RWPE2 (cell line): ENCODE measurements around the gene ANXA11.

Experiments used
- ATAC-seq: fragments of 200-7000 bp; cut with Tn5 transposase; 3 replicates; pipeline ENCODE4 v1.9.1; 2021; ENCODE audit warnings: low read depth
- DNase-seq: peaks from one replicate; pipeline ENCODE4 v3.0.0-alpha.2; 2020; ENCODE audit warnings: low spot score
- H3K27ac ChIP-seq: fragments of 450-650 bp; 2 replicates; pipeline ENCODE4 v1.5.1; 2017; ENCODE audit warnings: mild to moderate bottlenecking; ENCODE audit not compliant: poor library complexity, severe bottlenecking
- H3K27me3 ChIP-seq: fragments of 250-450 bp; sonication (Bioruptor Pico); 2 replicates; pipeline ENCODE4 v1.5.1; 2021; ENCODE audit warnings: mild to moderate bottlenecking, moderate library complexity; ENCODE audit not compliant: insufficient read depth, poor library complexity, severe bottlenecking
- H3K36me3 ChIP-seq: fragments of 250-450 bp; sonication (Bioruptor Pico); 2 replicates; pipeline ENCODE4 v1.5.1; 2020; ENCODE audit warnings: low read depth, mild to moderate bottlenecking, moderate library complexity
- H3K4me1 ChIP-seq: fragments of 250-450 bp; sonication (Bioruptor Pico); 2 replicates; pipeline ENCODE4 v1.5.1; 2021; ENCODE audit warnings: mild to moderate bottlenecking, moderate library complexity; ENCODE audit not compliant: insufficient read depth, poor library complexity, severe bottlenecking
- H3K4me3 ChIP-seq: fragments of 250-450 bp; sonication (Bioruptor Pico); 2 replicates; pipeline ENCODE4 v1.5.1; 2021; ENCODE audit warnings: mild to moderate bottlenecking, moderate library complexity; ENCODE audit not compliant: severe bottlenecking
- H3K9me3 ChIP-seq: fragments of 250-450 bp; sonication (Bioruptor Pico); 2 replicates; pipeline ENCODE4 v1.5.1; 2021; ENCODE audit warnings: mild to moderate bottlenecking, moderate library complexity; ENCODE audit not compliant: severe bottlenecking
- CTCF ChIP-seq: fragments of 450-650 bp; IDR thresholded peaks from one replicate; pipeline ENCODE4 v1.5.1; 2017; ENCODE audit warnings: mild to moderate bottlenecking, moderate library complexity; ENCODE audit not compliant: poor library complexity, severe bottlenecking

Gene ANXA11

GRCh38 chr10:80196950-80197315 is 8.4 kb downstream of the ANXA11 start:
- Histone ChIP-seq H3K4me3 (no peak overlapping the region), H3K27me3 (no peaks in the 10 kb centered on the region), H3K4me1 (peaks cover 22% of the 10 kb centered on the region), H3K27ac (peak overlapping the region; percentile 17), H3K36me3 (peaks cover 31% of the 10 kb centered on the region), H3K9me3 (no peaks in the 10 kb centered on the region)
- ATAC-seq (no peak), DNase-seq (no peak)
- no peak for TF ChIP-seq CTCF

GRCh38 chr10:80196270-80196949 is 8.9 kb downstream of the ANXA11 start:
- H3K9me3 ChIP-seq = no peaks in the 10 kb centered on the region
- ATAC-seq = peak; percentile 84
- H3K27me3 ChIP-seq = no peaks in the 10 kb centered on the region
- peaks cover 31% of the 10 kb centered on the region for H3K36me3 ChIP-seq
- no peak for TF ChIP-seq CTCF
- H3K4me3 ChIP-seq = no peak overlapping the region
- DNase-seq = no peak
- H3K27ac ChIP-seq = peak overlapping the region; percentile 17
- H3K4me1 ChIP-seq = peaks cover 22% of the 10 kb centered on the region

- no peak for TF ChIP-seq CTCF
- DNase-seq (no peak), ATAC-seq (no peak)
- H3K36me3 ChIP-seq = peaks cover 31% of the 10 kb centered on the region
- H3K27ac ChIP-seq = no peak overlapping the region
- H3K9me3 ChIP-seq = no peaks in the 10 kb centered on the region
- no peaks in the 10 kb centered on the region for H3K27me3 ChIP-seq
- no peak overlapping the region for H3K4me3 ChIP-seq
- H3K4me1 ChIP-seq = peaks cover 22% of the 10 kb centered on the region
Measured at GRCh38 chr10:80195046-80195574, 10.2 kb downstream of the ANXA11 start.

GRCh38 chr10:80194373-80195045 is 10.8 kb downstream of the ANXA11 start:
- Histone ChIP-seq H3K4me1 (peaks cover 20% of the 10 kb centered on the region), H3K4me3 (no peak overlapping the region), H3K27me3 (no peaks in the 10 kb centered on the region), H3K36me3 (peaks cover 32% of the 10 kb centered on the region), H3K27ac (no peak overlapping the region), H3K9me3 (no peaks in the 10 kb centered on the region)
- DNase-seq (no peak), ATAC-seq (no peak)
- TF ChIP-seq CTCF = no peak

GRCh38 chr10:80192553-80192952 is 12.8 kb downstream of the ANXA11 start:
- H3K36me3 ChIP-seq = peaks cover 27% of the 10 kb centered on the region
- H3K4me1 ChIP-seq = peaks cover 20% of the 10 kb centered on the region
- no peak for ATAC-seq

More at GRCh38 chr10:80192553-80192952, 12.8 kb downstream of the ANXA11 start:
- TF ChIP-seq CTCF = no peak
- H3K27me3 ChIP-seq = no peaks in the 10 kb centered on the region
- no peak for DNase-seq
- H3K9me3 ChIP-seq = no peaks in the 10 kb centered on the region
- no peak overlapping the region for H3K27ac ChIP-seq
- no peak overlapping the region for H3K4me3 ChIP-seq
